Prostate gland (tissue), 2 donors: ENCODE results near the gene UBAC1. TPM values are rescaled to one million over a fixed set of nuclear protein-coding genes. Genes with fewer than 3 reads are reported as not detected.
"Not testable (repeated sequence)": the region's sequence is repeated elsewhere in the genome, so short reads cannot be mapped to it uniquely, and the experiment has no call there.

Experiments
- DNase-seq: peaks from one replicate; pipeline ENCODE4 v3.0.0-alpha.2; 2019; ENCODE audit warnings: low spot score
- H3K27ac ChIP-seq, 2 donors: fragments of 200-600 bp; sonication (generic); 2 replicates each; pipeline ENCODE4 v1.5.1; 2017 to 2019
- H3K27me3 ChIP-seq: fragments of 200-600 bp; sonication (generic); replicated peaks from 2 replicates; pipeline ENCODE4 v1.5.1; 2019; ENCODE audit not compliant: insufficient read depth
- H3K36me3 ChIP-seq, 2 donors: fragments of 200-600 bp; sonication (generic); 1 replicate in 1 of 2; 2 replicates in 1 of 2; pipeline versions ENCODE4 v1.5.1 to v1.8.1; 2017 to 2019
- H3K4me1 ChIP-seq: fragments of 200-600 bp; sonication (generic); replicated peaks from 2 replicates; pipeline ENCODE4 v1.5.1; 2019
- H3K4me3 ChIP-seq, 2 donors: fragments of 200-600 bp; sonication (generic); 2 replicates each; pipeline ENCODE4 v1.5.1; 2017 to 2019
- H3K9me3 ChIP-seq: fragments of 200-600 bp; sonication (generic); 2 replicates; pipeline ENCODE4 v1.5.1; 2017
- POLR2A ChIP-seq: fragments of 450-650 bp; IDR thresholded peaks from one replicate; pipeline ENCODE4 v1.6.1; 2016; ENCODE audit warnings: antibody characterized with exemption, mild to moderate bottlenecking
- POLR2AphosphoS5 ChIP-seq: sonication (generic); formaldehyde crosslinking; IDR thresholded peaks from one replicate; pipeline ENCODE4 v1.6.1; 2017; ENCODE audit warnings: antibody characterized with exemption
- WGBS: methylation state at CpG from one replicate; pipeline ENCODE4 v1.1.5; 2018; 5-methylcytosine and 5-hydroxymethylcytosine counted together
- intact Hi-C: fragments of 100-400 bp; cut with DNase I; formaldehyde crosslinking; loops from one replicate; pipeline ENCODE4 v1.14.2; 2022
- total RNA-seq, 2 donors: library from RNA; depleted of rRNA; stranded (reverse); fragments of >200 nt; gene quantifications; one replicate each; pipeline ENCODE4 v1.1.0, GENCODE V29; 2016
- TF ChIP-seq, protein P1 (sequence below), 4 experiments: fragments of 200-600 bp in 2 of 4; fragments of 450-650 bp in 2 of 4; sonication (generic) in 2 of 4; IDR thresholded peaks; 1 replicate in 3 of 4; 2 replicates in 1 of 4; pipeline ENCODE4 v1.5.1; 2016 to 2019; ENCODE audit warnings: antibody characterized with exemption in 4 of 4, mild to moderate bottlenecking in 2 of 4, moderate library complexity in 2 of 4

UBAC1 gene
- total RNA-seq, 2 donors from 2014 or later: 53.7 to 59.1 TPM

DNA sequence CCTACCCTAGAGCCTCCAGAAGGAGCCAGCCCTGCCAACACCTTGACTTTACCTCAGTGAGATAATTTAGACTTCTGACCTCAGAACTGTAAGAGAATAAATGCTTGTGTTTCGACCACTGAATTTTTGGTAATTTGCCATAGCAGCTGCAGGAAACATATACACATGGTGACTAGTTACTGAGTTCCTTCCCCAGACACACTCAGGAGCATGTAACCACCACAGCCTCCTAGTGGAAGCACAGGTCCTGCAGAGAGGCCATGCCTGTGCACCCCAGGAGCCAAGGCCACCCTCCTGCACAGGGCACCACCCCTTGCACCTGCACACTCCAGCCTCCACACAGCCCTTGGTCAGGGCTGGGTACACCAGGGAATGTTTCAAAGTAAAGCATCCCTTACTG is 46.3 kb downstream of the UBAC1 start:
- 100% methylated on average over 1 of the region's 1 CpG for WGBS

DNA sequence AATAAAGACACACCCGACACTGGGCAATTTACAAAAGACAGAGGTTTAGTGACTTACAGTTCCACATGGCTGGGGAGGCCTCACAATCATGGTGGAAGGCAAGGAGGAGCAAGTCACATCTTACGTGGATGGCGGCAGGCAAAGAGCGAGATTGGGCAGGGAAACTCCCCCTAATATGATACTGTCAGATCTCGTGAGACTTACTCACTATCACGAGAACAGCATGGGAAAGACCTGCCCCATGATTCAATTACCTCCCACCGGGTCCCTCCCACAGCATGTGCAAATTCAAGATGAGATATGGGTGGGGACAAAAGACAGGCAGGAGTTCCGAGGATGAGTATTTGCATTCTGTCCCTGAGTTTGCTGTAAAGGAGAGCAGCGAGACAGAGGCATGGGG is 49.9 kb downstream of the UBAC1 start:
- DNase-seq, H3K36me3 ChIP-seq, H3K9me3 ChIP-seq, H3K4me1 ChIP-seq, H3K27ac ChIP-seq, intact Hi-C loops, H3K27me3 ChIP-seq, H3K4me3 ChIP-seq: not testable (repeated sequence)
- WGBS: 92% methylated on average over 9 of the region's 9 CpGs

More for the DNA sequence above, 46.3 kb downstream of the UBAC1 start:
- intact Hi-C loops: no loop called here
- TF ChIP-seq POLR2AphosphoS5: no peak
- no peak for TF ChIP-seq POLR2A
- TF ChIP-seq, protein P1, sequence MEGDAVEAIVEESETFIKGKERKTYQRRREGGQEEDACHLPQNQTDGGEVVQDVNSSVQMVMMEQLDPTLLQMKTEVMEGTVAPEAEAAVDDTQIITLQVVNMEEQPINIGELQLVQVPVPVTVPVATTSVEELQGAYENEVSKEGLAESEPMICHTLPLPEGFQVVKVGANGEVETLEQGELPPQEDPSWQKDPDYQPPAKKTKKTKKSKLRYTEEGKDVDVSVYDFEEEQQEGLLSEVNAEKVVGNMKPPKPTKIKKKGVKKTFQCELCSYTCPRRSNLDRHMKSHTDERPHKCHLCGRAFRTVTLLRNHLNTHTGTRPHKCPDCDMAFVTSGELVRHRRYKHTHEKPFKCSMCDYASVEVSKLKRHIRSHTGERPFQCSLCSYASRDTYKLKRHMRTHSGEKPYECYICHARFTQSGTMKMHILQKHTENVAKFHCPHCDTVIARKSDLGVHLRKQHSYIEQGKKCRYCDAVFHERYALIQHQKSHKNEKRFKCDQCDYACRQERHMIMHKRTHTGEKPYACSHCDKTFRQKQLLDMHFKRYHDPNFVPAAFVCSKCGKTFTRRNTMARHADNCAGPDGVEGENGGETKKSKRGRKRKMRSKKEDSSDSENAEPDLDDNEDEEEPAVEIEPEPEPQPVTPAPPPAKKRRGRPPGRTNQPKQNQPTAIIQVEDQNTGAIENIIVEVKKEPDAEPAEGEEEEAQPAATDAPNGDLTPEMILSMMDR (IDR thresholded peaks at IDR 0.05): no peak
- peaks cover 3 to 6% of the 10 kb centered on the region in 2 donors for H3K36me3 ChIP-seq
- no peak overlapping the region for H3K4me3 ChIP-seq
- H3K9me3 ChIP-seq: no peaks in the 10 kb centered on the region
- DNase-seq: no peak
- H3K27me3 ChIP-seq: no peaks in the 10 kb centered on the region
- no peak overlapping the region for H3K27ac ChIP-seq
- H3K4me1 ChIP-seq: no peaks in the 10 kb centered on the region

DNA sequence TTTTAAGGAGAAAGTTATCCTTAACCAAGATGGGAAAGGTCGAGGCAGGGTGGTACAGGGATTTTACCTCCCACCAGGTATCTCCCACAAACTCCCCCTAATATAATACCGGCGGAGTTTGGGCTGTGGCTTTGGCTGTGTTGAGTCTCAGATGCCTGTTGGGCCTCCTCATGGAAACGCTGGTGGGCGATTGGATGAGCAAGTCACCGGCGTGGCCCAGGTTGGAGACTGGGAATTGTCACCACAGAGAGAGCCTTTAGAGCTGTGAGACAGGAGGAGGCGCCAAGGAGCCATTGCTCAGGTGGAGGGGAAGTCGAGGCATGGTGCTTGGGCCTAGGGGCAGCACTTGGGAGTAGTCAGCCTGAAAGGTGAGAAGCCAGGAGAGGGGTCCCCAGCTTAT is 50.4 kb downstream of the UBAC1 start:
- 97% methylated on average over 9 of the region's 9 CpGs for WGBS
- DNase-seq: no peak
- no peaks in the 10 kb centered on the region for H3K27me3 ChIP-seq
- H3K36me3 ChIP-seq: peaks cover 3 to 6% of the 10 kb centered on the region in 2 donors
- intact Hi-C loops: no loop called here
- TF ChIP-seq POLR2A (no peak), POLR2AphosphoS5 (no peak)
- TF ChIP-seq, protein P1 (IDR thresholded peaks at IDR 0.05): no peak
- H3K27ac ChIP-seq: no peak overlapping the region
- no peak overlapping the region for H3K4me3 ChIP-seq
- H3K9me3 ChIP-seq: no peaks in the 10 kb centered on the region
- H3K4me1 ChIP-seq: no peaks in the 10 kb centered on the region

DNA sequence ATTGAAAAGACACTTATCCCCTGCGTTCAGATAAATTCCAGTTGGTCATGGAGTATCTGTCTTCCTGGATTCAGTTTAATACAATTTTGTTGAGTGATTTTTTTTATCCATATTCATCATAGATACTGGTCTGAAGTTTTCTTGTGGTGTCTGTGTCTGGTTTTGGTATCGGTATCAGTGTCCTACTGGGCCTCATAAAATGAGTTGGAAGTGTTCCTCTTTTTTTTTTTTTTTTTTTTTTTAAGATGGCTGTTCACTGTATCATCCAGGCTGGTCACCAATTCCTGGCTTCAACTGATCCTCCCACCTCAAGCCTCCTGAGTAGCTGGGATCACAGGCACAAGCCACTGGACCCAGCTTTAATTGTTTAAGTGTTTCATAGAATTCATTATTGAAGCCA is 51.0 kb downstream of the UBAC1 start:
- H3K4me1 ChIP-seq: no peaks in the 10 kb centered on the region
- H3K27ac ChIP-seq: no peak overlapping the region
- H3K27me3 ChIP-seq: no peaks in the 10 kb centered on the region
- intact Hi-C loops: no loop called here
- peaks cover 3% of the 10 kb centered on the region in 2 donors for H3K36me3 ChIP-seq
- TF ChIP-seq POLR2A (no peak), POLR2AphosphoS5 (no peak)
- TF ChIP-seq, protein P1 (IDR thresholded peaks at IDR 0.05): no peak
- WGBS: 87% methylated on average over 2 of the region's 2 CpGs
- no peak for DNase-seq
- H3K4me3 ChIP-seq: no peak overlapping the region
- no peaks in the 10 kb centered on the region for H3K9me3 ChIP-seq

DNA sequence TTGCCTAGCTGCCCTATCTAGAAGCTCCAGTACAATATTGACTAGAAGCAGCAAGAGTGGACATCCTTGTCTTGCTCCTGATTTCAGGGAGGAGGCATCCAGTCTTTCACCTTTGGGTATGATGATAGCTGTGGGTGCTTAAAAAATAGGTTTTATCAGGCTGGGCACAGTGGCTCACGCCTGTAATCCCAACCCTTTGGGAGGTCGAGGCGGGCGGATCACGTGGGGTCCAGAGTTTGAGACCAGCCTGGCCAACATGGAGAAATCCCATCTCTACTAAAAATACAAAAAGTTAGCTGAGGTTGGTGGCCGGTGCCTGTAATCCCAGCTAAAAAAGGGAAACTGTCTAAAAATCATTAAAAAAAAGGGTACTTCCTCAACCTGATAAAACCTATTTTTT is 51.8 kb downstream of the UBAC1 start:
- Histone ChIP-seq H3K9me3 (no peaks in the 10 kb centered on the region), H3K4me1 (no peaks in the 10 kb centered on the region), H3K36me3 (no peaks in the 10 kb centered on the region), H3K4me3 (no peak overlapping the region), H3K27me3 (no peaks in the 10 kb centered on the region), H3K27ac (no peak overlapping the region)
- TF ChIP-seq POLR2AphosphoS5: no peak
- TF ChIP-seq, protein P1 (IDR thresholded peaks at IDR 0.05): no peak
- WGBS: 93% methylated on average over 6 of the region's 6 CpGs
- DNase-seq: no peak
- intact Hi-C loops: loop anchor here (5.0 kb wide), 1 partner anchor 53 kb away; the partner anchor contains the start of gene UBAC1
